ENCODE results near the gene SSTR4. TPM values are rescaled to one million over a fixed set of nuclear protein-coding genes. Genes with fewer than 3 reads are reported as not detected.

SSTR4 gene
- total RNA-seq, 1 experiment from 2014 or later = not detected

GRCh38 chr20:23071398-23071797 is 36.3 kb downstream of the SSTR4 start:
- POLR2A ChIA-PET = no interaction called here
- CTCF ChIA-PET = no interaction called here
- Histone ChIP-seq H3K27ac (ENCODE audit: low read length) (no peak overlapping the region), H3K4me3 (ENCODE audit: low read depth in 2 of 2, low read length in 2 of 2) (no peak overlapping the region), H3K4me1 (ENCODE audit: control insufficient read depth, insufficient read depth, low read length) (no peaks in the 10 kb centered on the region), H3K27me3 (ENCODE audit: control insufficient read depth, insufficient read depth, low read length) (no peaks in the 10 kb centered on the region), H3K36me3 (ENCODE audit: control insufficient read depth, insufficient read depth, low read length) (no peaks in the 10 kb centered on the region), H3K9me3 (ENCODE audit: control insufficient read depth, insufficient read depth, low read depth, low read length) (no peaks in the 10 kb centered on the region)
- no peak for ATAC-seq
- in situ Hi-C loops (cut with HindIII; ENCODE audit: low pct_unique_long_range_greater_than_20kb, low sequenced_read_pairs) (no loop called here), intact Hi-C loops (cut with micrococcal nuclease; ENCODE audit: unreplicated experiment) (no loop called here)
- BruUV-seq (replicated peaks) = no TSS peak
- DNase-seq (ENCODE audit: low read depth, low spot score) = no peak
- TF ChIP-seq TCF7L2 (IDR thresholded peaks at IDR 0.05; ENCODE audit: low read depth, low read length) (no peak), SIN3A (IDR thresholded peaks at IDR 0.05; ENCODE audit: borderline replicate concordance, insufficient read depth, low read depth, low read length) (no peak), POLR2AphosphoS5 (IDR thresholded peaks at IDR 0.05; ENCODE audit: low read depth, low read length) (no peak)
- TF ChIP-seq, protein P1, sequence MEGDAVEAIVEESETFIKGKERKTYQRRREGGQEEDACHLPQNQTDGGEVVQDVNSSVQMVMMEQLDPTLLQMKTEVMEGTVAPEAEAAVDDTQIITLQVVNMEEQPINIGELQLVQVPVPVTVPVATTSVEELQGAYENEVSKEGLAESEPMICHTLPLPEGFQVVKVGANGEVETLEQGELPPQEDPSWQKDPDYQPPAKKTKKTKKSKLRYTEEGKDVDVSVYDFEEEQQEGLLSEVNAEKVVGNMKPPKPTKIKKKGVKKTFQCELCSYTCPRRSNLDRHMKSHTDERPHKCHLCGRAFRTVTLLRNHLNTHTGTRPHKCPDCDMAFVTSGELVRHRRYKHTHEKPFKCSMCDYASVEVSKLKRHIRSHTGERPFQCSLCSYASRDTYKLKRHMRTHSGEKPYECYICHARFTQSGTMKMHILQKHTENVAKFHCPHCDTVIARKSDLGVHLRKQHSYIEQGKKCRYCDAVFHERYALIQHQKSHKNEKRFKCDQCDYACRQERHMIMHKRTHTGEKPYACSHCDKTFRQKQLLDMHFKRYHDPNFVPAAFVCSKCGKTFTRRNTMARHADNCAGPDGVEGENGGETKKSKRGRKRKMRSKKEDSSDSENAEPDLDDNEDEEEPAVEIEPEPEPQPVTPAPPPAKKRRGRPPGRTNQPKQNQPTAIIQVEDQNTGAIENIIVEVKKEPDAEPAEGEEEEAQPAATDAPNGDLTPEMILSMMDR (IDR thresholded peaks at IDR 0.05) = no peak

DNA sequence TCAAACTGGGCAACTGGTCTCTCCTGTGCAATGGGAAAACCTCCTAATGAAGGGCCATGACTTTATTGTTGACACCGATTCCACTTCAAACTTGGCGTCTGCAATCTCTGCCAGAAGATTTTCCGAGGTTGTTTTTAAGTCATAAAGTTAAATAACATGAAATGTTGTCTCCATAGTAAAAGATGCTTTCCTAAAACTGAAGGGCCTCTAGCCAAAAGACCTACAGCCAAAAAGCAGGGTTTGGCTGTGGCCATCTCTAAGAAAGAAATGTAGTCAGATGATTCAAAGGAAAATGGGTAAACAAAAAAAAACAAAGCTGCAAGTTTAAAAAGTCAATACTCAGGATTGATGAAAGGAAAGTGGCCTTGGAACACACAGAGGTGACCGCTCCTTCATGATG is 36.9 kb downstream of the SSTR4 start:
- TF ChIP-seq TCF7L2 (IDR thresholded peaks at IDR 0.05; ENCODE audit: low read depth, low read length) (no peak), SIN3A (IDR thresholded peaks at IDR 0.05; ENCODE audit: borderline replicate concordance, insufficient read depth, low read depth, low read length) (no peak), REST (IDR thresholded peaks at IDR 0.05; ENCODE audit: insufficient read depth in 1 of 2, low read depth in 2 of 2, low read length in 1 of 2) (no peak), POLR2AphosphoS5 (IDR thresholded peaks at IDR 0.05; ENCODE audit: low read depth, low read length) (no peak)
- TF ChIP-seq, protein P1 (IDR thresholded peaks at IDR 0.05) = no peak
- Histone ChIP-seq H3K36me3 (ENCODE audit: control insufficient read depth, insufficient read depth, low read length) (no peaks in the 10 kb centered on the region), H3K4me3 (ENCODE audit: low read depth in 2 of 2, low read length in 2 of 2) (no peak overlapping the region), H3K4me1 (ENCODE audit: control insufficient read depth, insufficient read depth, low read length) (no peaks in the 10 kb centered on the region), H3K27me3 (ENCODE audit: control insufficient read depth, insufficient read depth, low read length) (no peaks in the 10 kb centered on the region), H3K27ac (ENCODE audit: low read length) (no peak overlapping the region), H3K9me3 (ENCODE audit: control insufficient read depth, insufficient read depth, low read depth, low read length) (no peaks in the 10 kb centered on the region)
- CTCF ChIA-PET = no interaction called here
- intact Hi-C loops (cut with micrococcal nuclease; ENCODE audit: unreplicated experiment) = no loop called here
- no peak for DNase-seq (ENCODE audit: low read depth, low spot score)
- in situ Hi-C loops (cut with HindIII; ENCODE audit: low pct_unique_long_range_greater_than_20kb, low sequenced_read_pairs) = no loop called here
- BruUV-seq (replicated peaks) = no TSS peak
- POLR2A ChIA-PET = no interaction called here
- no peak for ATAC-seq

Measured in Panc1 (cell line).